Measurements from ENCODE around the gene BTG3. TPM values are rescaled to one million over a fixed set of nuclear protein-coding genes. Genes with fewer than 3 reads are reported as not detected.

BTG3 gene, protein sequence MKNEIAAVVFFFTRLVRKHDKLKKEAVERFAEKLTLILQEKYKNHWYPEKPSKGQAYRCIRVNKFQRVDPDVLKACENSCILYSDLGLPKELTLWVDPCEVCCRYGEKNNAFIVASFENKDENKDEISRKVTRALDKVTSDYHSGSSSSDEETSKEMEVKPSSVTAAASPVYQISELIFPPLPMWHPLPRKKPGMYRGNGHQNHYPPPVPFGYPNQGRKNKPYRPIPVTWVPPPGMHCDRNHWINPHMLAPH
- total RNA-seq: 8.5 and 11.9 TPM in 2 replicates

- peak; percentile 36 to 79 for DNase-seq (ENCODE audit: low read depth in 2 of 2)
Measured at GRCh38 chr21:17612565-17613241, at the start of gene BTG3. Gene BTG3 (minus strand): TSS chr21:17612901. CDS start chr21:17609144, 3,757 bp downstream.

- DNase-seq (ENCODE audit: low read depth in 2 of 2): no peak
Measured at GRCh38 chr21:17660862-17661261, 48.2 kb upstream of the BTG3 start.

- DNase-seq (ENCODE audit: low read depth in 2 of 2): no peak
Measured at GRCh38 chr21:17660452-17660851, 47.8 kb upstream of the BTG3 start.

DNA sequence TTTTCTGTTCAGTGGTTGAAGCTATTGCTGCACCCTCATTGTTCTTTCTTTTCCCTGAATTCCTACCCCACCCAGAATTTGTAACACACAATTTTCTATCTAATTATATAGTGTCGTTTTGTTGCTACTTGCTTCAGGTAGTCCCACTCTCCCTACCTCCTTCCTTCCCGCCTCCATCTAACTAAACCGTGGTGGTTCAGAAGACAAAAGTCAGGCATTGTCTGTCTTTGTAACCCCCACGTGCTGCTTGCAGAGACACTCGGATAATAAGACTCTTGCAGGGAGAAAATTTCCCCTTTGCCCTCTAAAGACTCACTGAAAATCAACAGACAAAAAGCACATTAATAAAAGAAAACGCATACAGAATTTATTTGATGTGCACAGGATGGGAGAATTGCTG, 46.2 kb upstream of the BTG3 start:
- DNase-seq (ENCODE audit: low read depth in 2 of 2): no peak

DNA sequence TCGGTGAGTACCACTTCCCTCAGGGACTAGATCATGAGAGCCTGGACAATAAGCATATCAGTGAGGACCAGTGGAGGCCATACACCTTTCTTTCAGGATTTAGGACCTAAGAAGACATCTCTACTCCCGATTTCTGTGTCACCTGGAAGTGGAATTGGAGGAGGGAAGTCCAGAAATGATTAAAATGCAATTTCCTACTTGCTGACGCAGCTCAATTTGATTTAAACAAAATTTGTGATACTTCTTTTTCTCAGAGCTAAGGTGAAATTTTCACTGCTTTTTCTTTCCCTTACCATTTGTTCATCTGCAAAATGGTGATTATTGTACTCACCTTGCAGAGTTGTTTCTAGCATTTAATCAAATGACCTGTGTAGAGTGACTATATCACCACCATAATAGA, 38.8 kb upstream of the BTG3 start:
- no peak for DNase-seq (ENCODE audit: low read depth in 2 of 2)

- DNase-seq (ENCODE audit: low read depth in 2 of 2): no peak
Measured at GRCh38 chr21:17650292-17650691, 37.6 kb upstream of the BTG3 start.

DNA sequence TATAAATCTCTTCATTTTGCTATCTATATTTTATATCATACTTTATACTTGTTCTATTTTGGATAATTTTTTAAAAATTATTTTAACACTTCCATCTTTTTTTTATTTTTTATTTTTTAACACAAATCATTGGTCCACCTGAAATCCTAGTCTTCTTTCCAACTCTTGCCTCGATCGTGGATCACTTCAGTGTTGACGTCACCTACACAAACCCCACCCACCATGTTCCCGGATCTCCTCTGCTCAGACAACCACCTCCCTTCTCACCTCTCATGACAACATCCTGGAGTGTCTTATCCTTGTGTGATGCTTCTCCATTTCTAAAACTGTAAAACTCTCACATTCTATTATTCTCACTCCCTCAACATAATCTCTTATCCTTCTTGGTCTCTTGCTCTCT, 34.1 kb upstream of the BTG3 start:
- no peak for DNase-seq (ENCODE audit: low read depth in 2 of 2)

DNA sequence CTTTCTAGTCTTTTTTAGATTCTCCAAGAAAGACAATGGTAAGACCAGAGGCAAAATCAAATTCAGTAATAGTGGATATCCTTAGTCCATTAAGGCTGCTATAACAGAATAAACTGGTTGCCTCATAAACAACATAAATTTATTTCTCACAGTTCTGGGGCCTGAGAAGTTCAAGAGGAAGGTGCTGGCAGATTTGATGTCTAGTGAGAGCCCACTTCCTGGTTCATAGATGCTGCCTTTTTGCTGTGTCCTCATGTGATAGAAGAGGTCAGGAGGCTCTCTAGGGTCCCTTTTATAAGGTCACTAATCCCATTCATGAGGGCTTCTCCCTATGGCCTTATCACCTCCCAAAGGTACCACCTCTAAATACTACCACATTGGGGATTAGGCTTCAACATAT, 31.5 kb upstream of the BTG3 start:
- no peak for DNase-seq (ENCODE audit: low read depth in 2 of 2)

GRCh38 chr21:17640821-17641220, 28.1 kb upstream of the BTG3 start:
- no peak for DNase-seq (ENCODE audit: low read depth in 2 of 2)

GRCh38 chr21:17636711-17637110, 24.0 kb upstream of the BTG3 start:
- no peak for DNase-seq (ENCODE audit: low read depth in 2 of 2)

- no peak for DNase-seq (ENCODE audit: low read depth in 2 of 2)
Measured at GRCh38 chr21:17631195-17631594, 18.5 kb upstream of the BTG3 start.

GRCh38 chr21:17622018-17622417, 9.3 kb upstream of the BTG3 start:
- no peak for DNase-seq (ENCODE audit: low read depth in 2 of 2)

DNA sequence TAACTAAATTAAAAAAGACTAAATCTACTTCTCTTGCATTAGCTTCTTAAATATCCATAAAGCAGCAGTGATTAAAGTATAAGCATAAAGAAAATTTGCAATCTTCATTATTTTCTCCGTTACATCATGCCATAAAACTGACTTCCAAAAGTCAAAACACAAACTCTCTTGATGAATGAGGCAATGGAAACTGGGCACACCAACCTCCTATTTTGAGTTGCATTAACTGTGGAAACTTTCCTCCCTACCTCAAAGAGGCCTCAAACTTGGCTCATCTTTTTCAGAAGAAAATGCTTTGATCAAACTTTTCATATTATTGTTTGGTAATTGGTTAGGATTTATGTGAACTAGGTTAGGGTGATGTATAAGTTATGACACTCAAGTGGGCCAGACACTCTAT, 4.1 kb upstream of the BTG3 start:
- no peak for DNase-seq (ENCODE audit: low read depth in 2 of 2)

DNA sequence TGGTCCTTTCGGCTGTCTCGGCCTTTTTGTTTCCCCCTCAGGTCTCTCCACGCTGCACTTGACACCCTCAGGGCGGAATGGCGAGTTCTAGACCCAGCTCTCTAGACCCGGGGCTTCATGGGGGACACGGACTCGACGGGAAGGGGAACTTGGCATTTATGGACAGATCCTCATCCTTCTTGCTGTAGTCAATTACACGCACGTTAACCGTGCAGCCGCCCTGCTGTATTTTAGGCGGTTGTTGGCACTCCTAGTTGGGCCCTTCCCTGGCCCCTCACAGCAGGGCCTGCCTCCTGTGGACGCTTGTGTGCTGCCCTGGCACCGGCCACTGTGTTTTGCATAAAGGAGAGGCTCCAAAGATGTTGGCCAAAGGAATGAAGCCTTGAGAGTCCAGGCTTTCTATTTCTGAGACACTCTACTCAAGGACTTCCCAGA, 558 bp upstream of the BTG3 start:
- peak in 1 of 2 donors; percentile 7 for DNase-seq (ENCODE audit: low read depth in 2 of 2)

DNA sequence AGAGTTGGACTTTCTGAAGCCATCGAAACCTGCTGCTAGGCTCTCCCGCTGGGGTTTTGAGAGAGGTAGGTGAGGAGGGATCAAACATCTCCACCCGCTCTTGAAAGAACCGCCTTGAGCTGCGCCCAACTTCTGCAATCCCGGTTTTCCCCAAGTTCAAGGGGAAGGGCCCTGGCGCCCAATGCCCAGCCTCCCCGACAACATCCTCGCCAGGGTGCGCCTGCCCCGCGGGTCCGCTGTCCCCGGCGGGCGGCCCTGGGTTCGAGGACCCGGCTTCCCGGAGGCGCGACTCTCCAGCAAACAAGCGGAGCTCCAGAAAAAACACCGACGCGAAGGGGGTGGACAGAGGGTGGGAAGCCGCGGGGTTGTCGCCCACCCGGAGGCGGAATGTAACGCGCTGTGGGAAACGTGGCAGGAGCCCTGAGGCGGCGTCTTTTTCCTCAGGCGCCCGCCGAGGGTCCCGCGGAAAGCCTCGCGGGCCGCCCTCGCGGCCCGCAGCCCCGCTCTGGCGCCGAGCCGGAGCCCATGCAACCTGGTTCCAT, 607 bp downstream of the BTG3 start:
- DNase-seq (ENCODE audit: low read depth in 2 of 2): peak in 1 of 2 donors; percentile 38

DNA sequence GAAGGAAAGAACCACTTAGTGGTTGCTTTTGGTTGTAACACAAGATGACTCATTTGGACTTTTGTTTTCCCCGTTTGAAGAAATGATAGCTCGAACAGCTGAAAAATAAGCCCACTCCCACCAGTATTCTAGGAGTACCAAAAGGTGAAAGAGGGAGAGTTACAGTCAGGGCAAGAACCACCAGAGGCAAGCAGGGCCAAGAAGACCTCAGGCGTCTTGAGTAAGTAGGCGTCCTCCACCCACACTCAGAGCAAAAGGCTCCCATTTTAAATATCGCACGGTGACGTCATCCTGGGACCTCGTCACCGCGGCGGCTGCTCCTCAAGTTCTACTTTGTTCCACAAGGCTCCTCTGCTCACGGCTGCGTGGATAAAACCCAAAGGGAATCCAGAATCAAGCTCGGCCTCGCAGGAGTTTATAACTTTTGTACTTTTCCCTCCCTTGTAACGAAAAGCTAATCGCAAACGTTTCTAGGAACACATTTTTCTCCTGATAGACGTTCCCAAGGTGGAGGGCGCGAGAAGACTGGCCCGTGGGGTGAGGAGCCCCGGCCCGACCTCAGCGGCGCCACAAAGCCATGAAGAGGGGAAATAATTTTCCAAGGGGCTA, 1.2 kb downstream of the BTG3 start:
- DNase-seq (ENCODE audit: low read depth in 2 of 2): peak; percentile 26 to 90

- DNase-seq (ENCODE audit: low read depth in 2 of 2): peak in 1 of 2 donors; percentile 43
Measured at GRCh38 chr21:17610911-17611310, 1.8 kb downstream of the BTG3 start.

DNA sequence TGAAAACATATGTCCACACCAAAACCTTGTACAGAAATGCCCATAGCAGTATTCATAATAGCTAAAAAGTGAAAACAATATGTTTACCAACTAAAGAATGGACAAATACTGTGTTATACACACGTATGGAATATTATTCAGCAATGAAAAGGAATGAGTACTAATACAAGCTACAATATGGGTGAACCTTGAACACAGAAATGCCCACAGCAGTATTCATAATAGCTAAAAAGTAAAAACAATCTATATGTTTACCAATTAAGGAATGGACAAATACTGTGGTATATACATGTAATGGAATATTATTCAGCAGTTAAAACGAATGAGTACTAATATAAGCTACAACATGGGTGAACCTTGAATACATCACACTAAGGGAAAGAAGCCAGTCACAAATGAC, 3.0 kb downstream of the BTG3 start:
- no peak for DNase-seq (ENCODE audit: low read depth in 2 of 2)

DNA sequence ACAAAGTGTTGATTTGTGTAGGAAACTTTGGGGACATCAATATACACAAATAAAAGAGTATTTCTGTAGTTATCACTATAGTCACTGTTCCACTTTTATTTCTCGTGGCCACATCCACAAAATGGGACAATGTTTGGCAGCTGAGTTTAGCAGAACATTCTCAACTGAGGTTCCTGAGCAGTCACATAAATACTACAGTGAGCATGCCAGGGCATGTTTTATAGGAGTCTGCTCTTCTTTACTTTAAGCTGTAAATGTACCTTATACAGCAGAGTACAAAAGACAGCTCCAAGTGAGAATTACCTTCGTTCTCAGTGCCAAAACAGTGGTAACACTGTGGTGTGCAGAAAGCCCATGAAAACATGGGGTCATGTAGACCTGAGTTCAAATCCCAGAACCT, 5.0 kb downstream of the BTG3 start:
- no peak for DNase-seq (ENCODE audit: low read depth in 2 of 2)

GRCh38 chr21:17602874-17603273, 9.8 kb downstream of the BTG3 start:
- DNase-seq (ENCODE audit: low read depth in 2 of 2): no peak

GRCh38 chr21:17598437-17598836, 14.3 kb downstream of the BTG3 start:
- no peak for DNase-seq (ENCODE audit: low read depth in 2 of 2)

- DNase-seq (ENCODE audit: low read depth in 2 of 2): no peak
Measured at GRCh38 chr21:17597680-17598079, 15.0 kb downstream of the BTG3 start.

GRCh38 chr21:17590430-17590829, 22.3 kb downstream of the BTG3 start:
- no peak for DNase-seq (ENCODE audit: low read depth in 2 of 2)

Measured in dermis microvascular lymphatic vessel endothelial cell (primary cell).